Fibroblast of peridontal ligament (primary cell): ENCODE measurements around the gene SLC37A1.

Experiments used
- DNase-seq: peaks from one replicate; pipeline ENCODE4 v3.0.0-alpha.2; 2010; ENCODE audit errors: extremely low read depth

SLC37A1 gene

GRCh38 chr21:42526379-42526727 is 12.7 kb downstream of the SLC37A1 start:
- DNase-seq = no peak

- DNase-seq = no peak
Measured at GRCh38 chr21:42527127-42527488, 13.5 kb downstream of the SLC37A1 start.

GRCh38 chr21:42527489-42528158 is 14.0 kb downstream of the SLC37A1 start:
- DNase-seq = peak; percentile 18

GRCh38 chr21:42530167-42530518 is 16.5 kb downstream of the SLC37A1 start:
- DNase-seq = no peak

- DNase-seq = no peak
Measured at GRCh38 chr21:42531771-42532170, 18.1 kb downstream of the SLC37A1 start.

GRCh38 chr21:42532466-42533181 is 19.0 kb downstream of the SLC37A1 start:
- DNase-seq = no peak

- no peak for DNase-seq
Measured at GRCh38 chr21:42533306-42533962, 19.8 kb downstream of the SLC37A1 start.

- DNase-seq = no peak
Measured at GRCh38 chr21:42533963-42534355, 20.3 kb downstream of the SLC37A1 start.

- DNase-seq = no peak
Measured at GRCh38 chr21:42534421-42535378, 21.0 kb downstream of the SLC37A1 start.

- no peak for DNase-seq
Measured at GRCh38 chr21:42535602-42536171, 22.0 kb downstream of the SLC37A1 start.

GRCh38 chr21:42536601-42537000 is 22.9 kb downstream of the SLC37A1 start:
- DNase-seq = no peak

GRCh38 chr21:42537106-42537742 is 23.6 kb downstream of the SLC37A1 start:
- DNase-seq = no peak

GRCh38 chr21:42538479-42539275 is 25.0 kb downstream of the SLC37A1 start:
- DNase-seq = no peak

- DNase-seq = no peak
Measured at GRCh38 chr21:42539342-42539741, 25.7 kb downstream of the SLC37A1 start.

GRCh38 chr21:42539931-42540343 is 26.3 kb downstream of the SLC37A1 start:
- DNase-seq = no peak

- DNase-seq = no peak
Measured at GRCh38 chr21:42540396-42540795, 26.7 kb downstream of the SLC37A1 start.

- no peak for DNase-seq
Measured at GRCh38 chr21:42541174-42541573, 27.5 kb downstream of the SLC37A1 start.

- DNase-seq = no peak
Measured at GRCh38 chr21:42541618-42542017, 28.0 kb downstream of the SLC37A1 start.

GRCh38 chr21:42542196-42542595 is 28.5 kb downstream of the SLC37A1 start:
- no peak for DNase-seq

GRCh38 chr21:42542596-42542995 is 28.9 kb downstream of the SLC37A1 start:
- no peak for DNase-seq
